NCI-H1105 treated with DMSO at 0.1 percent for 48 hours (cell line): ENCODE results near the gene HTRA1.

Experiments
- DNase-seq: peaks from one replicate; lab custom pipeline; 2025; lab: John Stamatoyannopoulos, UW

The HTRA1 gene

DNA sequence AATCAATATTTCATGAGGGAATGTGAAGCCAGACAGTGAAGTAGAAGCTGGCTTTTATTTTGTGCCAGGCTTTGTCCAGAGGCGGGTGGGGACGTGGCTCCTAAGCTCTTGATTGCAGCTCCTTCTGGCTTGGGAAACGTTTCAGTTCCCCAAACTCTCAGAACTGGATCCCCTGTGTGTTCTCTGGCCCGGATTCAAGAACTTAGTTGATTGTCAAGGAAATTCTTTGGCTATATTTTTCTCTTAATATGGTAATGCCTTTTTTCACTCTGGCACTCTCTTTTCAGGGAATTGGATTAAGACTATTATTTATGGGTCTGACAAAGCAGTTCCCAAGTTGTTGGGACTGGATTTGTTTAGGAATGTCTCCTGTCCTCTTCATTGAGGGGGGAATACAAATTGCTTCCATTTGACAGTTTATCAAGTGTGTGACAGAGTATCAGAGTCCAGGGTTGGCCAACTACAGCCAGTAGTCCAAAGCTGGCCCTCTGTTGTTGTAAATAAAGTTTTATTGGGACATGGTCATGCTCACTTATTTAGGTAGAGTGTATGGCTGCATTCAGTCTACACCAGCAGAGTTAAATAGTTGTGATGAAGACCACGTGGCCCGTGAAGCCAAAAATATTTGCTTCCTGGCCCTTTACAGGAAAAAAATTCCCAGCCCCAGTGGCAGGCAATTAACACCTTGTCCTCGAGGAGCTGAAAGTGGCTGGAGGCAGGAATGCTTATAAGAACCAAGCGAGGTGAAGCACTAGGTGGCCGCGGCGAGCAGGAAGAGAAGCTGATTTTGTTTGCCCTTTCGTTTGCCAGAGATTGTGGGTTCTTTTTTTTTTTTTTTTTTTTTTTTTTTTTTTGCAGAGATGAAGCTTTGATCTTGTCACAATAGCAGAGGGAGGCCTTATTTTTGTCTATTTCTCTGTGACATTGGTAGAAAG, 34.3 kb downstream of the HTRA1 start:
- no peak for DNase-seq

DNA sequence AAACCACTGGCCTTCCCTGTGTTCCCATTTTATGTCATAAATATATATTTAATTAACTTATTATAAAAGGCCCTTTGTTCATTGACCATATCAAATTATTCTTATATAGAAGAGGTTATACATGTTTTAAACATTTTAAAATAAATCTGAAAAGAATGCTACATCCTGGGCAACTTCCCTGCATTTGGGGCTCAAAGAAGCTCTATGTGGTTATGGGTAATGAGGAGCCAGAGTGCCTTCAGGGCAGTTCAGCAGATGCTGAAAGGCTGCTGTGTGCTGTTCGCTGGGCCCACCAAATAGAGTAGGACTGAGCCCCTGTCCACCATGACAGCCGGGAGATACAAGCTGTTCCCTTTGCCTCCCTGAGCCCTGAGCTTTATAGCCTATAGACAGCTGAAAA, 35.9 kb downstream of the HTRA1 start:
- no peak for DNase-seq

DNA sequence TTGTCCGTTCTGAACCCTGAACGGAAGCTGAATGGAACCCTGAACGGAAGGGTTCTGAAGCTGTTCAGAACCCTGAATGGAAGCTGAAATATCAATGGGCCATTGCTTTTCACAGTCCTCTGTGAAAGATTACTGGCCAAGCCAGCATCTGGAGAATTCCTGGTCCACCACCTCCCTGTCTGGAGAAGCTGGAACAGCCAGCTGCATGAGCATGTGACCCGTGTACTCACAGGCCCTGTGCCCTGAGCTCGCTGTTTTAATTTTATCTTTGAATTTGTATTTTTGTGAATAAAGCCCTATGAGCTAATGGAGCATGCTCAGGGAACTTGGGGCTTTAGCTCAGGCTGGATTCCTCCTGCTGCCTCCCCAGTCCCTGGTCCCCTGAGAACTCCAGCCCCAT, 37.2 kb downstream of the HTRA1 start:
- DNase-seq = no peak

DNA sequence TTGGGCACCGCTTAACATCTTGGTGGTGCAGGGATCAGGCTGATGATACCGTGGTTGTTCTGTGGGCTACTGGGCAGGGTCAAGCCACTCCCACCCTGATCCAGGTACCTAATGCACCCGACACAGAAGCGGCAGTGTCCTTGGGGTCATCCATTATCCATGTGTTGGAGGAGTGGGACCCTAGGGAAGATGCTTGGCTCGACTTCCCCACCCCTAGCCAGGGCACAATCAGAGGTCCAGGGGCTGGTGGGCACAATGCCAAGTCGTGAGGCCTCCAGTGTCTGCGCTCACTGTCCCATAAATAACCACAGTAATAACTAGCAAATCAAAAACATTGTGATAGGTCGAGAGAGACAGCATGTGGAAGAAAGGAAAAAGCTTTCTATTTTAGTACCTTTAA, 37.7 kb downstream of the HTRA1 start:
- DNase-seq = no peak

DNA sequence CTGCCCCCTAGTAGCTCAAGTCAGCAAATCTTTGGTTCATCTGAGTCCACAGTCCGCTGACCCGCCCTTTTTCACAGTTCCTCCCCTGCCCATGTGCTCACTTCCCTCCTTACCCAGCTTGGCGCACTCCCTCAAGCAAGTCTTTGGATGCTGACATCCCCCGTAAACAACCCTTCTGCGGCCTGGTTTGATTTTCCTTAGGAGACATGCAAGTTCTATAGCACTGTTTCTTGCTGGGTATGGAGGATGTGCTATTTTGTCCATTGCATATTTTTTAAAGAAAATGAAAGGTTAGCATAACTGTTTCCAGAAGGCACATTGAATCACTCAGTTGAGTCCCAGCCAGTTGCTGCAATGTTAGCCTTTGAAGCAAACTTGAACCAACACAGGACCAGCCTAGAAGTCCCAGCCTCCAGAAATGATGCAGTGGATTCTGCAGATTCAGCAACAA, 38.2 kb downstream of the HTRA1 start:
- no peak for DNase-seq

DNA sequence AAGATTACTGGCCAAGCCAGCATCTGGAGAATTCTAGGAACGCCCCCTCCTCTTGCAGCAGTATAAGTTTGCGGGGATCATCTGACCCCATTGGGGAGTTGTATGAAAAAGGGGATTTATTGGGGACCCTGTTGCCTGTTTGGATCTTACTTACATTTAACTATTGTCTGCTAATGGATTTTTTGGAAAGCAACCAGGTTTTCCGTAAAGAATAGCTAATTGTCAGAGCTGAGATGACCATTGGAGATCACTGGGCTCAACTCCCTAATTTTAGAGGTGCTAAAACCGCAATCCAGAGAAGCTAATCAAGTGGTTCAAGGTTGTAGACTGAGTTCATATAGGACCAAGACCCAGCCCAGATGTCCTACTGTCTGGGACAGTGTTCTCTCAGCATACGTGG, 38.8 kb downstream of the HTRA1 start:
- no peak for DNase-seq

DNA sequence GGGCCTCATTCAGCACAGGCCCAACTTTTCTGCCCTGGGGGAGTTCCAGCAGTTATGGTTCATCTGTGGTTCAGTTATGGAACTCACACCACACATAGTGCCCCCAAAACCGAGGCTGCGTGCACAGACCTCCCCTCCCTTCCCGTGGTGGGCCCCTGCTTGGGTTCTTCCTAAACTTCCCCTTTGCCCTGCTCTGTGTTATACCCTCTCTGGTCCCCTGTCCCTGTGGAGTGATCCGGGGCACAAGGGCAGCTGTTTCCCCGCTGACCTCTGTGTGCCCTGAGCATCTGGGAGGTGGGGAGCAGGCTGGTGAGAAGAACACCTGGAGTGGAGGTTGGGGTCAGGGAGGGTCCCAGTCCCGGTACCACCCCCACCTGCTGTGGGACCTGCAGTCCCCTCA, 39.4 kb downstream of the HTRA1 start:
- no peak for DNase-seq

DNA sequence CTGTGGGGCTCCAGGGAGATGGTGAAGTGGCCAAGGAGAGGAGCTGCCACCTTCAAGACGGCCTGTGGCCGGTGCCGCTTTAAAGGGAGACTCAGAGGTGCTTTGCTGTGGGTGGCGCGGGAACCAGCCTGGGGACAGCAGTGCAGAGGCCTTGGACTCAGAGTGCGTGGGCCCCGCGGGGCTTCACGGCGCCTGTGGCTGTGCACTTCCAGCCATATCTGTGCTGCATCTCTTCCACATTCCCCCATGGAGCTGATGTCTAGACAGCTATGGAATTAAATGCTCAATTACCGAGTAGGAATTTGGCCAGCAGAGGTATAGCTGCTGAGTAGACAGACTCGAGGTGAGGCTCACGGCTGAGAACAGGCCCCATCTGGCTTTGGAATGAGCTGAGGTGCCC, 41.7 kb downstream of the HTRA1 start:
- no peak for DNase-seq

DNA sequence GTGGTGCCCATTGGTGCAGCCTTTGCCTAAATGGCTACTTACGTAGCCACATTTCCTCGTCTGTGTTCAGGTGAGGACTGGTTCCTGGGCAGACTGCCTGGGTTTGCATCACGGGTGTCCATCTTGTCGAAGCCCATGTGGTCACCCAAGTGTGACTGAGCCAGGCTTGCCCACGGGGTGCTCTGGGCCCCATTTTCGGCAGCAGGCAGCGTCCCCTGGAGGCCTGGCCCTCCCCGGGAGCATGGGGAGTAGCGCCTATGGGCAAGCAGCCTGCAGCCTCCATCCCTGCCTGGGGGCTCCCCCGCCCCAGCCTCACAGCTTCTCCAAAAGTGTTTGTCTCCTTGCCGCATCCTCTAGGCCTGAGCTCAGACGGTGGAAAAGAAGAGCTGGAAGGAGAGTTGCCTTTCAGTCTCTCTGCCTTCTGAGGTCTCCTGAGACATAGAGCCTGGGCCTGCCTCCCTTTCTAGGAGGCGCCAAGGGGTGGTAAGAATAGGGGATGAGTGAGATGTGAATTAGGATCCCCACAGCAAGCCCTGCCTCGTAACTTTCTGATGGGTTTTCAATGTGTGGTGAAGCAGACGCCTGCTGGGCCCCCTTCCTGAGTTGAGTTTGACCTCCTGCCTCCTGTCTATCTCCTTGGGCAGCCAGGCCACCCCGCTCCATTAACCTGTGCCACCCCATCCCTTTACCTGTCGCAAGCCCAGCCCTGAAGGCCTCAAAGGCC, 42.7 kb downstream of the HTRA1 start:
- no peak for DNase-seq

DNA sequence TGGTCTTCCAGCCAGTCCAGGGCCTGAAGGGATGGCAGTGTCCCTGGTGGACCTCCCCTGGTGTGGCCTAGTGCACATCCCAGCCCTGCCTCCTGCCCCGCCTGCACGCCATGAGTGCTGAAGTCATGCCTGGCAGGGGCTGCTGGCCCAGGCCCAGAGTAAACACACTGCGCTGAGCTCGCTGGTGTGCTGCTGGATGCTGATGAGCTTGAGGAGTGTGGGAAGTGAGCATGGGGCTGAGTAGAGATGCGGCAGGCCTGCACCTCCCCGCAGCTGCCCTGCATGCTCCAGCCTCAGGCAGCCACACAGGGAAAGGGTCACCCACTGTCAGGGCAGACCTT, 43.2 kb downstream of the HTRA1 start:
- peak; percentile 6 for DNase-seq

DNA sequence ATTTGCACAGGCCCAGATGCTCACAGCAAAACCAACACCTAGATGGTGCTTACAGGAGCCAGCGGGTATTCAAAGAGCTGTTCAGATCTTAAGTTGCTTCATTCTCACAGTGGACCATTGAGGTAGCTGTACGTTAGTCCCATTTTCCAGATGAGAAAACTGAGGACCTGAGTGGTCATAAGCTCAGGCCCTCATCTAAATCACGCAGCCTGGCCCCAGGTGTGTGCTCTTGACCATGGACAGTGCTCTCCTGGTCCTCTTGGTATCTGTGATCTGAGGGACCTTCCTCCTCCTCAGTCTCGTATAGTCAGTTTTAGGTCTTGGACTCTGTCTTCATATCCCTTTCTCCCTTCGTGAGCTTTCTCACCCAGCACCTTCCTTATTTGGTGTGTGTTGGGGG, 43.7 kb downstream of the HTRA1 start:
- no peak for DNase-seq

DNA sequence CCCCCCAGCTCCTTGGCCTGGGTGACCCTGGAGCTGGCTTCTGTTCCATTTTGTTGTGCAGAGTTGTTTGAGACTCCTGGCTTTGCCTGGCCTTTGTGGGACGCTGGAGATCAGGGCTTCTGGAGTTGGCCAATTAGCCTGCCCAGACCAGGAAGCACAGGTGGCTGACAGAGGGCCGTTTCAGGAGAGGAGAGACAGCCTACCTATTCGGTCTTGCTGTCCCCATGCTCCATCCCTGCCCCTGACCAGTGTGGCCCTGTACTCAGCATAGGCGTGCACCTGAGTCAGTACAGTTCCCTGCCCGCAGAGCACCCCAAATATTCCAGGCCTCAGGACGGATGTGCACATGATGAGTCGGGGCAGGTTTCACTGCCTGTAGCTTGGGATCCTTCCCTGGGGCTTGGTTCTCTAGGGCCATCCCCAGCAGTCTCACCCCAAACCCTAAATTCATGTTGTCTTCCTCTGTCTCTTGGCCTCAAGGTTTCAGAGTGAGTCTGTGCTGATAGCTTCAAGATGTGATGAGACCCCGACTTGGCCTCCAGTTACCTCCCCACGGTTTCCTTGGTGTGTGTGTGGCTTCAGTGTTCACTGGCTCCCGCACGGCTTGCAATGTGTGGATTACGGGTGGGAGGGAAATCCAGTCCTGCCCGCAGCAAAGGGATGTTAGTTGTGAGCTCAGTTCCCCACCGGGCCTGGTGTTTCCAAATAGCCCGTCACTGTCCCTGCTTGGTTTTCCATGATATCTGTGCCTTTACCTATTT, 44.7 kb downstream of the HTRA1 start:
- no peak for DNase-seq

DNA sequence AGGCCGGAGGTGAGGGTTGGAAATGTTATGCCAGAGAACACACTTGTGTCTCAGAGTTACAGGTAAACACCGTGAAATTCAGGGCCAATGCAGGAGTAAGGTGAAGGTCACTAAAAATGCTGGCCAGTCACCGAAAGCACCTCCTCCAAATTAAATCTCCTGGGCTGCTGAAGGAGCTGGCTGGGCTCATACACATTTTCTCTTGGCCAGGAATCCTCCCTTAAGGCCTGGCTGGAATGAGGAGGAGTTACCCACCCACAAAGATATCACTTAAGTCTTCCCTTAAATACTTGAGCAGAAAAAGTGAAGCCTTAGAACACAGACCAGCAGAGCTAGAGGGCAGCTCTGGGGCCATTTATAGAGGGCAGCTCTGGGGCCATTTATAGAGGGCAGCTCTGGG, 46.3 kb downstream of the HTRA1 start:
- DNase-seq = no peak

DNA sequence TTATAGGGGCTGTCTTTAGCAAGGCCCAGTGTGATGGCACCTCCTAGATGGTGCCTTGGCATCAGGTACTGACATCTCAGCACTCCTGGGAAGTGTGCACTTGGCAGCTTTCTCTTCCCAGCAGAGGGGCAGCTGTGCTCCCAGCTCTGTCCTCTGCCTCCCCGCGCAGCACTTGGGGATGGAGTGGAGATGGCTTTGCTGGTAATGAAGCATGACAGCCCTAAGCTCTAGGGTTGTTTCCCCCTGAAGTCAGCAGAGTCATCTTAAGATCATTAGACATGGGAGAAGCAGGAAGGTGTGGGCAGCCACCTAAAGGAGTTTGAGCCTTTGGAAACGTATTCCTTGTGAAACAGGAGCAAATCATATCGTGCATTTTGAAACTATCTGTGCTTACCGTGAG, 46.7 kb downstream of the HTRA1 start:
- no peak for DNase-seq

DNA sequence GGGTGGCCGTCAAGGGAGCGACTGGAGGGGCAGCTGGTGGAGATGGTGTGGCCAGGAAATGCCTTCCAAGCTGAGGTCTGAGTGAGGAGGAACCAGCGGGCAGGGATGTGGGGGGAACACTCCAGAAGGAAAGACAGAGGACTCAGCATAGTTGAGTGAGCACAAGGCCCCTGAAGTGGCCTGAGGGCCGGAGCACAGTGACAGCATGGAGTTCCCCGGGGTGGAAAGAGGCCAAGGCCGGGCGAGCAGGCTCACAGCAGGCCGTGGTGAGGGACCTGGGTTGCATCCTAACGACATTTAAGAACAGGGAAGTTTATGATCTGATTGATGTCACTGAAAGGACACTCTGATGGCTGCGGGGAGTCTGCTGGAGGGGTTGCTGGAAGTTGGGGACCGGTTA, 48.0 kb downstream of the HTRA1 start:
- no peak for DNase-seq

DNA sequence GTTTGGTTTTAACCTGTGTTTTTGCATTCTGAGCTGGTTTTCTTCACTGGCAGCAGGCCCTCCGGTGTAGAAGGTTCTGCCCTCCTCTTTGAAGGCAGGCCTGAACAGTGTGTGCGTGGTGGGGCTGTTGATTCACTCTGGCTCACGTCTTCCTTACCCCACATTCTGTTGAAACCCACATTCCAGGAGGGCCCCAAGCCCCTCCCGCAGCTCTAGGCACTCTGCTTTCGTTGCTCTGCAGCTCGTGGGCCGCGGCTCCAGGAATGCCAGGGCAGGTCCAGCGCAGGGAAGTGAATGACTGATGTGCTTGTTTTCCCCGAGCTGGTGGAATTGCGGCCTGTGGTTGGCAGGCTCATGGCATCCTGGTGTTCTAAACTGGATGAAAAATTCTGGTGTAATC, 49.0 kb downstream of the HTRA1 start:
- no peak for DNase-seq

DNA sequence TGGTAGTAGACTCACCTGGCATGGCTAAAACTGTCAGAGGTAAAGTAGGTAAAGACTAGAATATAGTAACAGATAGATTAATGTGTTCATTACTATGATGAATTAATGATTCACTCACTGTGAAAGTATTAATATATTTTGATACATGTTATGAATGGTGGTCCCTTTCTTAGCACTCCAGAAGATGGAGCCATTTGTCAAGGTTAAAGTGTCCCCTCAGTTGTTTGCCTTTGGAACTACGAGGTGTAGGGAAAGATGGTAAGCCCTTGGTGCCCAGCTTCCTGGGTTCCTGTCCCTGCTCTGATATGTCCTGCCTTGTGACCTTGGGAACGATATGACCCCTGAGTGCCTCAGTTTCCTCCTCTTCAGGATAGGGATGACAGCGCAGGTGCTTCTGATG, 49.4 kb downstream of the HTRA1 start:
- DNase-seq = no peak

DNA sequence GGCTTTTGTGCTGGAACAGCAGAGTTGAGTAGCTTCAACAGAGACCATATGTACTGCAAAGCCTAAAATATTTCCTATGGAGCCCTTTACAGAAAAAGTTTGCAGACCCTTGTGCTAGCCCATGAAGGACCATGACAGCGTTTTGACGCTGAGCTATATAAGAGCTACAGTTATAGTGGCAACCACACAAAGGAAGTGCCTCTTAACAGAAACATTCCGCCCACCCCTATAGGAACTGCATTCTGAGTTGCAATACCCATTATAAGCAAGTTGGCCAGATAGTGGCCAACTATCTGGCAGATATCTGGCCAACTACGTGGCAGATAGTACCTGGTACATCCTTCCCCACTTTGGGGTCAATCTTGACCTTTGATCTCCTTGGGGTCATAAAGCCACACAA, 51.7 kb downstream of the HTRA1 start:
- no peak for DNase-seq

DNA sequence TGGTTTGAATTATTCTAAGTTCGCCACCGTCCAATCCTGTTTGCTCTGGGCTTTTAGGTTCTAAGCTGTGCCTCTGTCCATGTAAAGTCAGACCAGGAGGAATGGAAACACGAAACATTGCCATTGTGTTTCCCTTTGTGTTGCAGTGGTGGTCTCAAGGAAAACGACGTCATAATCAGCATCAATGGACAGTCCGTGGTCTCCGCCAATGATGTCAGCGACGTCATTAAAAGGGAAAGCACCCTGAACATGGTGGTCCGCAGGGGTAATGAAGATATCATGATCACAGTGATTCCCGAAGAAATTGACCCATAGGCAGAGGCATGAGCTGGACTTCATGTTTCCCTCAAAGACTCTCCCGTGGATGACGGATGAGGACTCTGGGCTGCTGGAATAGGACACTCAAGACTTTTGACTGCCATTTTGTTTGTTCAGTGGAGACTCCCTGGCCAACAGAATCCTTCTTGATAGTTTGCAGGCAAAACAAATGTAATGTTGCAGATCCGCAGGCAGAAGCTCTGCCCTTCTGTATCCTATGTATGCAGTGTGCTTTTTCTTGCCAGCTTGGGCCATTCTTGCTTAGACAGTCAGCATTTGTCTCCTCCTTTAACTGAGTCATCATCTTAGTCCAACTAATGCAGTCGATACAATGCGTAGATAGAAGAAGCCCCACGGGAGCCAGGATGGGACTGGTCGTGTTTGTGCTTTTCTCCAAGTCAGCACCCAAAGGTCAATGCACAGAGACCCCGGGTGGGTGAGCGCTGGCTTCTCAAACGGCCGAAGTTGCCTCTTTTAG, 52.9 kb downstream of the HTRA1 start:
- DNase-seq = no peak

DNA sequence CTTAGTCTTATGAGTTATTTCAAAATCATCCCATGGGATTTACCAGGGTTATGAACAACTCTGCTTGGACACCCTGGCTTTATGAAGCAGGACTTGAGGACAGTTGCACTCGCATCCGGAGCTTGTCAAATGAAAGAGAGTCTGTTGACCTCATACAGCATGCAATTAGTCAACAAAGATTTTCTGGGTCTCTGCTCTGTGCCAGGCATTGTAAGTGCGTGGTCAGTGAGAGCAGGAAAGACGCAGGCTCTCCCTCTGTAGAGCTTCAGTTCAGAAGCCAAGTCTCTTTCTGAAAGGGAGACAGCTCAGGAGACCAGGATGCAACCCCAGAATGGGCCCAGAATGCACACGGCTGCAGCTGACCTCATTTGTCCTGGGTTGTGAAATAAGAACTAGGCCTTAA, 53.7 kb downstream of the HTRA1 start:
- no peak for DNase-seq

DNA sequence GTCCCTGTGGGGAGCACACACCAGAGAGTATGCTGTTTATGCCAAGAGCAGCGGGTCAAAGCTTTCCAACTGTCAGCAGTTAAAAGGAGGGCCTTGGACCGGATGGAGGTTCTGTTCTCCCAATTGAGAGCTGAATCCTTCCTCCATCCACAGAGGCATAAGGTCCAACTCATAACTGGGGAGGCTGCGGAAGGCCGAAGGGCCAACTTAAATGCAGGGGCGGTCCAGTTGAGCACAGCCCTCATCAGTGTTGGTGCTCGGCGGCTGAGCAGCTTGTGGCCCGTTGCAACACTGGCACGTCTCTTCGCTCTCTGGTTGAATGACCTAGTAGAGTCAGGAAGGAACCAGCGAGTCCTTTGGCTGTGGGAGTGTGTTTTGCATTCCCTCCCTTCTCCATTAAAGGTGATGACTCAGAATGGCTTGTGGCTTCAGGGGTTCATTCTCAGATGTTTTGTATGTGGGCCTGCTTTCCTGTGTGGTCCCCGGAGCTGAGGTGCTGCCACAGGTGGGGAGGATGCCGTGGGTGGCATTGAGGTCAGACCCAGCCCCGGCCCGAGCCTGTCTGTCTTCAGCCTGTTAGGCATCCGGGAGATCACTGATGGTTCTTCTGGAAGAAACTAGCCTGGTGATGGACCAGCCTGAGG, 54.4 kb downstream of the HTRA1 start:
- no peak for DNase-seq
